ENCODE measurements around the gene C5. TPM values are rescaled to one million over a fixed set of nuclear protein-coding genes. Genes with fewer than 3 reads are reported as not detected.
A peak's percentile ranks its signal among the peaks of the same experiment; 100 is the strongest.

The C5 gene
- total and polyA plus RNA-seq, 2 experiments from 2014 or later, result 13.8 to 55.4 TPM

DNA sequence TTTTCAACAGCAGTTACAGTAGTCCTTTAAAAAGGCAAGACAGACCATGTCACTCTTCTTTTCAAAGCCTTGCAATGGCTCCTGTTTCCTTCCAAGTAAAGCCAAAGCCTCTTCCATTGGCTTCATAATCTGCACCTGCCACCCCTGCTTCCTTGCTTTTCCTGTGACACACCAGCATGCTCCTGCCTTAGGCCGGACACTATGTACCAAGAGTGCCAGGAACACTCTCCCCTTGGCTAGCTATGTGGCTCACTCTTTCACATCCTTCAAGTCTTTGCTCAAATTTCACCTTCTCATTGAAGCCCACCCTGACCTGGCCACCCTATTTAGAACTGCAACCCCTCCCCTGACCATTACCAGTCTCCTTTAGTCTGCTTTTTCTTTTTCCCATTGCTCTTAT is 101.3 kb downstream of the C5 start:
- no peak overlapping the region for H3K27ac ChIP-seq
- no peaks in the 10 kb centered on the region for H3K9me3 ChIP-seq (ENCODE audit: low read depth)
- WGBS (ENCODE audit: low lambda C conversion rate, missing lambda C conversion rate), result 96% methylated on average over 1 of the region's 1 CpG
- no peak for DNase-seq (ENCODE audit: low spot score)
- no peaks in the 10 kb centered on the region for H3K79me2 ChIP-seq
- no peaks in the 10 kb centered on the region for H3K27me3 ChIP-seq
- no peaks in the 10 kb centered on the region for H3K9me2 ChIP-seq (replicated peaks; ENCODE audit: insufficient read depth)
- H2AFZ ChIP-seq, result no peak overlapping the region
- H3K36me3 ChIP-seq (replicated peaks; ENCODE audit: insufficient read depth, low read depth), result no peaks in the 10 kb centered on the region
- no peak overlapping the region for H3K4me2 ChIP-seq
- TF ChIP-seq EZH2phosphoT487 (IDR thresholded peaks at IDR 0.05; ENCODE audit: low read depth, severe bottlenecking, unreplicated experiment), result no peak
- TF ChIP-seq EZH2 (IDR thresholded peaks at IDR 0.05; ENCODE audit: borderline replicate concordance), result no peak
- TF ChIP-seq, protein P1, sequence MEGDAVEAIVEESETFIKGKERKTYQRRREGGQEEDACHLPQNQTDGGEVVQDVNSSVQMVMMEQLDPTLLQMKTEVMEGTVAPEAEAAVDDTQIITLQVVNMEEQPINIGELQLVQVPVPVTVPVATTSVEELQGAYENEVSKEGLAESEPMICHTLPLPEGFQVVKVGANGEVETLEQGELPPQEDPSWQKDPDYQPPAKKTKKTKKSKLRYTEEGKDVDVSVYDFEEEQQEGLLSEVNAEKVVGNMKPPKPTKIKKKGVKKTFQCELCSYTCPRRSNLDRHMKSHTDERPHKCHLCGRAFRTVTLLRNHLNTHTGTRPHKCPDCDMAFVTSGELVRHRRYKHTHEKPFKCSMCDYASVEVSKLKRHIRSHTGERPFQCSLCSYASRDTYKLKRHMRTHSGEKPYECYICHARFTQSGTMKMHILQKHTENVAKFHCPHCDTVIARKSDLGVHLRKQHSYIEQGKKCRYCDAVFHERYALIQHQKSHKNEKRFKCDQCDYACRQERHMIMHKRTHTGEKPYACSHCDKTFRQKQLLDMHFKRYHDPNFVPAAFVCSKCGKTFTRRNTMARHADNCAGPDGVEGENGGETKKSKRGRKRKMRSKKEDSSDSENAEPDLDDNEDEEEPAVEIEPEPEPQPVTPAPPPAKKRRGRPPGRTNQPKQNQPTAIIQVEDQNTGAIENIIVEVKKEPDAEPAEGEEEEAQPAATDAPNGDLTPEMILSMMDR (IDR thresholded peaks at IDR 0.05; ENCODE audit: poor library complexity), result no peak
- H4K20me1 ChIP-seq (ENCODE audit: insufficient read depth, poor library complexity, severe bottlenecking), result no peaks in the 10 kb centered on the region
- H3K4me3 ChIP-seq, result no peak overlapping the region
- H3K4me1 ChIP-seq (ENCODE audit: insufficient read depth), result no peaks in the 10 kb centered on the region

DNA sequence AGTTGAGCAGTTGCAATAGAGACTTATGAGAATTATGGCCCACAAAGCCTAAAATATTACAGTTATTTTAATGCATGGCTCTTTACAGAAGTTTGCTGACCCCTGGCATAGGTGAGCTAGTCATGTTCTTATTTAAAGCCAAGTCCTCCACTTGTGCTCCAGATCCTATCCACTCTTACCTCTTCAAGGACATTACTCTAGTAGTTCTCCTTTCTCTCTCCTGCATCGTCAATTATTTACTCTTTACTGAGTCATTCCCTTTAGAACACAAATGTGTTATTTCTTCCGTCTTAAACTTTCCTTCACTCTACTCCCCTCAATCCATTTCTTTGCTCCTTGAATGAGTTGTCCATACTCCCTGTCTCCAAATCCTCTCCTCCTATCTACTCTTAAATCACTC is 102.9 kb downstream of the C5 start:
- Histone ChIP-seq H3K9me3 (ENCODE audit: low read depth) (no peaks in the 10 kb centered on the region), H3K79me2 (no peaks in the 10 kb centered on the region), H3K4me1 (ENCODE audit: insufficient read depth) (peaks cover 5% of the 10 kb centered on the region), H4K20me1 (ENCODE audit: insufficient read depth, poor library complexity, severe bottlenecking) (no peaks in the 10 kb centered on the region), H2AFZ (no peak overlapping the region), H3K4me2 (no peak overlapping the region), H3K36me3 (replicated peaks; ENCODE audit: insufficient read depth, low read depth) (no peaks in the 10 kb centered on the region), H3K4me3 (no peak overlapping the region), H3K27ac (no peak overlapping the region), H3K27me3 (no peaks in the 10 kb centered on the region), H3K9me2 (replicated peaks; ENCODE audit: insufficient read depth) (no peaks in the 10 kb centered on the region)
- WGBS (ENCODE audit: low lambda C conversion rate, missing lambda C conversion rate), result 66% methylated on average over 2 of the region's 2 CpGs
- no peak for DNase-seq (ENCODE audit: low spot score)
- TF ChIP-seq EZH2 (IDR thresholded peaks at IDR 0.05; ENCODE audit: borderline replicate concordance) (no peak), EZH2phosphoT487 (IDR thresholded peaks at IDR 0.05; ENCODE audit: low read depth, severe bottlenecking, unreplicated experiment) (no peak)
- TF ChIP-seq, protein P1 (IDR thresholded peaks at IDR 0.05; ENCODE audit: poor library complexity), result no peak

DNA sequence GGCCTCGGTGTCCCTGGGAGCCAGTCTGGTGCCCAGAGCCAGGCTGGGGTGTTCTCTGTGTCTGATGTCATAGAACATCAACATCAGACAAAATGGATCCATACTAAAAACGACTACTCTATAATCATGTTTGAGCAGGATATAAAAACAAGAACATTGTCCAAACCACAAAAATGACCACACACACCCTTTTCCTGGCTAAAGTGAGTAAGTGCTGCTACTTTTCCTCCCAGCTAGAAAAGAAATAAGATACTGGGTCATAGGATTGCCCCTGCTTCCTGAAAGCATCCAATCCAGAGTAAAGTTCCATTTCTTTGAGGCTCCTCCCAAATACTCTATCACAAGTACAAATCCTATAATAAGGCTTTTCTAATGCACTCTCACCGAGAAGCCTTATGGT is 103.8 kb downstream of the C5 start:
- Histone ChIP-seq H3K9me2 (replicated peaks; ENCODE audit: insufficient read depth) (no peaks in the 10 kb centered on the region), H2AFZ (no peak overlapping the region), H4K20me1 (ENCODE audit: insufficient read depth, poor library complexity, severe bottlenecking) (no peaks in the 10 kb centered on the region), H3K27ac (no peak overlapping the region), H3K4me1 (ENCODE audit: insufficient read depth) (peaks cover 14% of the 10 kb centered on the region), H3K9me3 (ENCODE audit: low read depth) (no peaks in the 10 kb centered on the region), H3K4me2 (no peak overlapping the region), H3K27me3 (no peaks in the 10 kb centered on the region), H3K4me3 (no peak overlapping the region), H3K36me3 (replicated peaks; ENCODE audit: insufficient read depth, low read depth) (no peaks in the 10 kb centered on the region), H3K79me2 (no peaks in the 10 kb centered on the region)
- no peak for DNase-seq (ENCODE audit: low spot score)
- no peak for TF ChIP-seq EZH2 (IDR thresholded peaks at IDR 0.05; ENCODE audit: borderline replicate concordance)
- TF ChIP-seq, protein P1 (IDR thresholded peaks at IDR 0.05; ENCODE audit: poor library complexity), result no peak
- TF ChIP-seq EZH2phosphoT487 (IDR thresholded peaks at IDR 0.05; ENCODE audit: low read depth, severe bottlenecking, unreplicated experiment), result no peak
- 92% methylated on average over 3 of the region's 3 CpGs for WGBS (ENCODE audit: low lambda C conversion rate, missing lambda C conversion rate)

DNA sequence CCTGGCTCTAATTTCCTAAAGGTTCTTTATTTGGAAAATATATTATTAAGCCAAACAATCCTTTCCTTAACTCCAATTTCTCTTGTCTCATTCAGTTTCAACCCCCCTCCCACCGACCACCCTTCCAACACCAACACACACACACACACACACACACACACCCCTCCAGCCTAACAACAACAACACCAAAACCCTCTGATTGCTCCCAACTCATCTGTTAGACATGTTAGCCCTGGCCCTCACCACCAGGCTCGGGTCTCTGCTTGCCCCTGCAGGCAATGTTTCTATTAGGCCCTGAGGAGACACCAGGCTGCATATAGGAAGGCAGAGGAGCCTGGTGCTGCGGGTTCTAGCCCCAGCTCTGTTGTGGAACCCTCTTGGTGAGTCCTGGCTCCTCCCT is 105.1 kb downstream of the C5 start:
- no peak for DNase-seq (ENCODE audit: low spot score)
- H3K4me2 ChIP-seq, result no peak overlapping the region
- no peaks in the 10 kb centered on the region for H3K9me3 ChIP-seq (ENCODE audit: low read depth)
- TF ChIP-seq, protein P1 (IDR thresholded peaks at IDR 0.05; ENCODE audit: poor library complexity), result no peak
- TF ChIP-seq EZH2phosphoT487 (IDR thresholded peaks at IDR 0.05; ENCODE audit: low read depth, severe bottlenecking, unreplicated experiment) (no peak), EZH2 (IDR thresholded peaks at IDR 0.05; ENCODE audit: borderline replicate concordance) (no peak)
- no peak overlapping the region for H2AFZ ChIP-seq
- H3K79me2 ChIP-seq, result no peaks in the 10 kb centered on the region
- H3K27me3 ChIP-seq, result no peaks in the 10 kb centered on the region
- H3K27ac ChIP-seq, result peak overlapping the region; percentile 27
- no peak overlapping the region for H3K4me3 ChIP-seq
- H3K36me3 ChIP-seq (replicated peaks; ENCODE audit: insufficient read depth, low read depth), result no peaks in the 10 kb centered on the region
- H3K9me2 ChIP-seq (replicated peaks; ENCODE audit: insufficient read depth), result no peaks in the 10 kb centered on the region
- WGBS (ENCODE audit: low lambda C conversion rate, missing lambda C conversion rate), result 86% methylated on average over 3 of the region's 3 CpGs
- H3K4me1 ChIP-seq (ENCODE audit: insufficient read depth), result peaks cover 14% of the 10 kb centered on the region
- no peaks in the 10 kb centered on the region for H4K20me1 ChIP-seq (ENCODE audit: insufficient read depth, poor library complexity, severe bottlenecking)

All from hepatocyte (in vitro differentiated cells).